BLaER1 (cell line): ENCODE results near the gene UHMK1.
A peak's percentile ranks its signal among the peaks of the same experiment; 100 is the strongest.
"Not testable (repeated sequence)": the region's sequence is repeated elsewhere in the genome, so short reads cannot be mapped to it uniquely, and the experiment has no call there.

Experiments
- H3K27ac ChIP-seq: shearing (Covaris generic); formaldehyde crosslinking; 2 replicates; pipeline ENCODE4 v1.8.1; 2022
- H3K27me3 ChIP-seq: shearing (Covaris generic); formaldehyde crosslinking; 2 replicates; pipeline ENCODE4 v1.8.1; 2022
- H3K36me3 ChIP-seq: shearing (Covaris generic); formaldehyde crosslinking; 2 replicates; pipeline ENCODE4 v1.8.1; 2022
- H3K4me1 ChIP-seq: shearing (Covaris generic); formaldehyde crosslinking; 2 replicates; pipeline ENCODE4 v1.8.1; 2022
- H3K4me2 ChIP-seq: shearing (Covaris generic); formaldehyde crosslinking; 2 replicates; pipeline ENCODE4 v1.8.1; 2022
- H3K4me3 ChIP-seq: shearing (Covaris generic); formaldehyde crosslinking; 2 replicates; pipeline ENCODE4 v1.8.1; 2022
- H3K9ac ChIP-seq: shearing (Covaris generic); formaldehyde crosslinking; 2 replicates; pipeline ENCODE4 v1.8.1; 2022
- H3K9me3 ChIP-seq: shearing (Covaris generic); formaldehyde crosslinking; 2 replicates; pipeline ENCODE4 v1.8.1; 2022
- H4K20me1 ChIP-seq: shearing (Covaris generic); formaldehyde crosslinking; 2 replicates; pipeline ENCODE4 v1.8.1; 2022
- Cebpa-rat ChIP-seq: shearing (Covaris generic); IDR thresholded peaks from 2 replicates; pipeline ENCODE4 v1.8.1; 2022

The UHMK1 gene

GRCh38 chr1:162561616-162562469 lies 64.2 kb downstream of the UHMK1 start, which contains the start of gene UAP1:
Gene UAP1 (plus strand): TSS chr1:162561722. CDS start chr1:162566069, 4,347 bp downstream.
- Histone ChIP-seq H3K27ac (peak within 1 kb of the TSS; percentile 86), H3K9me3 (no peaks in the 10 kb centered on the region), H3K4me1 (peaks cover 16% of the 10 kb centered on the region), H4K20me1 (no peaks in the 10 kb centered on the region; the same call in 1 of the 2 replicates), H3K9ac (peak within 1 kb of the TSS; percentile 91), H3K4me2 (peak within 1 kb of the TSS; percentile 95), H3K27me3 (no peaks in the 10 kb centered on the region), H3K4me3 (peak within 1 kb of the TSS; percentile 92), H3K36me3 (peaks cover 10% of the 10 kb centered on the region)
- no peak for TF ChIP-seq Cebpa-rat

GRCh38 chr1:162562470-162562828 lies 64.8 kb downstream of the UHMK1 start:
- no peak for TF ChIP-seq Cebpa-rat
- Histone ChIP-seq H3K27me3 (no peaks in the 10 kb centered on the region), H4K20me1 (no peaks in the 10 kb centered on the region; the same call in 1 of the 2 replicates), H3K9me3 (no peaks in the 10 kb centered on the region), H3K9ac (peak overlapping the region; percentile 91), H3K27ac (no peak overlapping the region; the same call in 1 of the 2 replicates), H3K36me3 (peaks cover 13% of the 10 kb centered on the region), H3K4me1 (peaks cover 16% of the 10 kb centered on the region), H3K4me2 (peak overlapping the region; percentile 95), H3K4me3 (peak overlapping the region; percentile 92)

GRCh38 chr1:162564762-162565218 lies 67.2 kb downstream of the UHMK1 start:
- Histone ChIP-seq H3K36me3 (peaks cover 29% of the 10 kb centered on the region), H3K27ac (no peak overlapping the region), H3K9me3 (no peaks in the 10 kb centered on the region), H3K4me1 (peaks cover 16% of the 10 kb centered on the region), H3K27me3 (no peaks in the 10 kb centered on the region), H4K20me1 (no peaks in the 10 kb centered on the region; the same call in 1 of the 2 replicates), H3K4me3 (no peak overlapping the region), H3K9ac (no peak overlapping the region), H3K4me2 (no peak overlapping the region)
- no peak for TF ChIP-seq Cebpa-rat

GRCh38 chr1:162565460-162565859 lies 67.8 kb downstream of the UHMK1 start:
- peaks cover 29% of the 10 kb centered on the region for H3K36me3 ChIP-seq
- no peak for TF ChIP-seq Cebpa-rat
- no peaks in the 10 kb centered on the region for H3K27me3 ChIP-seq
- no peak overlapping the region for H3K27ac ChIP-seq
- no peak overlapping the region for H3K4me2 ChIP-seq
- no peaks in the 10 kb centered on the region for H3K9me3 ChIP-seq
- no peaks in the 10 kb centered on the region; the same call in 1 of the 2 replicates for H4K20me1 ChIP-seq
- H3K4me1 ChIP-seq = peaks cover 15% of the 10 kb centered on the region
- no peak overlapping the region for H3K9ac ChIP-seq
- H3K4me3 ChIP-seq = no peak overlapping the region

GRCh38 chr1:162566870-162567269 lies 69.3 kb downstream of the UHMK1 start:
- no peaks in the 10 kb centered on the region for H3K27me3 ChIP-seq
- no peaks in the 10 kb centered on the region; the same call in 1 of the 2 replicates for H4K20me1 ChIP-seq
- TF ChIP-seq Cebpa-rat = no peak
- no peak overlapping the region for H3K4me3 ChIP-seq
- peaks cover 29% of the 10 kb centered on the region for H3K36me3 ChIP-seq
- H3K4me2 ChIP-seq = no peak overlapping the region
- peaks cover 10% of the 10 kb centered on the region for H3K4me1 ChIP-seq
- no peak overlapping the region for H3K9ac ChIP-seq
- H3K9me3 ChIP-seq = no peaks in the 10 kb centered on the region
- H3K27ac ChIP-seq = no peak overlapping the region

- peaks cover 29% of the 10 kb centered on the region for H3K36me3 ChIP-seq
- no peak overlapping the region for H3K9ac ChIP-seq
- H3K4me1 ChIP-seq = no peaks in the 10 kb centered on the region
- no peak overlapping the region for H3K4me2 ChIP-seq
- no peak for TF ChIP-seq Cebpa-rat
- H3K27ac ChIP-seq = no peak overlapping the region
- H3K4me3 ChIP-seq = no peak overlapping the region
- no peaks in the 10 kb centered on the region; the same call in 1 of the 2 replicates for H4K20me1 ChIP-seq
- H3K27me3 ChIP-seq = no peaks in the 10 kb centered on the region
- no peaks in the 10 kb centered on the region for H3K9me3 ChIP-seq
Measured at GRCh38 chr1:162568802-162569201, 71.2 kb downstream of the UHMK1 start.

- no peaks in the 10 kb centered on the region for H3K4me1 ChIP-seq
- no peak overlapping the region for H3K4me3 ChIP-seq
- H3K4me2 ChIP-seq = no peak overlapping the region
- H3K9ac ChIP-seq = no peak overlapping the region
- H3K27me3 ChIP-seq = no peaks in the 10 kb centered on the region
- H3K36me3 ChIP-seq = peaks cover 29% of the 10 kb centered on the region
- H3K27ac ChIP-seq = no peak overlapping the region
- no peaks in the 10 kb centered on the region for H3K9me3 ChIP-seq
- H4K20me1 ChIP-seq = no peaks in the 10 kb centered on the region
- no peak for TF ChIP-seq Cebpa-rat
Measured at GRCh38 chr1:162570718-162571117, 73.1 kb downstream of the UHMK1 start.

GRCh38 chr1:162571121-162571520 lies 73.5 kb downstream of the UHMK1 start:
- H3K4me2 ChIP-seq, H3K9me3 ChIP-seq, H3K4me1 ChIP-seq, H3K27me3 ChIP-seq, H4K20me1 ChIP-seq, H3K27ac ChIP-seq, H3K9ac ChIP-seq, H3K4me3 ChIP-seq: not testable (repeated sequence)
- peaks cover 26% of the 10 kb centered on the region for H3K36me3 ChIP-seq

- Histone ChIP-seq H4K20me1 (no peaks in the 10 kb centered on the region), H3K9ac (no peak overlapping the region), H3K36me3 (peaks cover 24% of the 10 kb centered on the region), H3K9me3 (no peaks in the 10 kb centered on the region), H3K27ac (no peak overlapping the region), H3K4me1 (no peaks in the 10 kb centered on the region), H3K4me3 (no peak overlapping the region), H3K27me3 (no peaks in the 10 kb centered on the region), H3K4me2 (no peak overlapping the region)
- no peak for TF ChIP-seq Cebpa-rat
Measured at GRCh38 chr1:162571696-162572095, 74.1 kb downstream of the UHMK1 start.

GRCh38 chr1:162573136-162573535 lies 75.5 kb downstream of the UHMK1 start:
- Histone ChIP-seq H4K20me1 (no peaks in the 10 kb centered on the region), H3K4me2 (no peak overlapping the region), H3K9me3 (no peaks in the 10 kb centered on the region), H3K4me1 (peaks cover 3% of the 10 kb centered on the region; the same call in 1 of the 2 replicates), H3K27me3 (no peaks in the 10 kb centered on the region), H3K36me3 (peaks cover 24% of the 10 kb centered on the region), H3K4me3 (no peak overlapping the region), H3K27ac (no peak overlapping the region), H3K9ac (no peak overlapping the region)
- no peak for TF ChIP-seq Cebpa-rat
